Kidney epithelial cell (primary cell): ENCODE results near the gene FSTL4. TPM values are rescaled to one million over a fixed set of nuclear protein-coding genes. Genes with fewer than 3 reads are reported as not detected.

Source experiments
- DNase-seq: peaks from one replicate; pipeline ENCODE4 v3.0.0-alpha.2; 2010; ENCODE audit warnings: low read depth
- H3K27me3 ChIP-seq: 2 replicates; pipeline ENCODE4 v1.6.0; 2011; ENCODE audit warnings: low read length; ENCODE audit not compliant: control insufficient read depth, insufficient read depth
- H3K36me3 ChIP-seq: 2 replicates; pipeline ENCODE4 v1.5.1; 2011; ENCODE audit warnings: low read length; ENCODE audit not compliant: control insufficient read depth, insufficient read depth
- H3K4me3 ChIP-seq: 2 replicates; pipeline ENCODE4 v1.5.1; 2011; ENCODE audit warnings: low read depth, mild to moderate bottlenecking, control low read depth, low read length
- CTCF ChIP-seq: IDR thresholded peaks from 2 replicates; pipeline ENCODE4 v1.5.1; 2011; ENCODE audit warnings: mild to moderate bottlenecking, moderate library complexity, low read length, control low read depth, inconsistent platforms; ENCODE audit not compliant: insufficient read depth, poor library complexity, severe bottlenecking
- total RNA-seq: library from RNA; depleted of rRNA; stranded (reverse); fragments of >200 nt; gene quantifications from 2 replicates; pipeline ENCODE4 v1.2.3, GENCODE V29; 2015

Gene FSTL4
- total RNA-seq, 1 donor from 2014 or later: not detected

- peaks cover 39% of the 10 kb centered on the region for H3K27me3 ChIP-seq
- no peak overlapping the region for H3K4me3 ChIP-seq
- H3K36me3 ChIP-seq: no peaks in the 10 kb centered on the region
- no peak for DNase-seq
- no peak for TF ChIP-seq CTCF
Observed at GRCh38 chr5:133607451-133607850, 4.9 kb downstream of the FSTL4 start.

GRCh38 chr5:133606835-133607234 lies 5.5 kb downstream of the FSTL4 start:
- peaks cover 33% of the 10 kb centered on the region for H3K27me3 ChIP-seq
- H3K36me3 ChIP-seq: no peaks in the 10 kb centered on the region
- no peak for TF ChIP-seq CTCF
- DNase-seq: no peak
- no peak overlapping the region for H3K4me3 ChIP-seq

- TF ChIP-seq CTCF: no peak
Observed at GRCh38 chr5:133605323-133605722, 7.0 kb downstream of the FSTL4 start.

GRCh38 chr5:133603711-133604110 lies 8.6 kb downstream of the FSTL4 start:
- no peak for DNase-seq
- Histone ChIP-seq H3K27me3 (peaks cover 9% of the 10 kb centered on the region), H3K4me3 (no peak overlapping the region), H3K36me3 (no peaks in the 10 kb centered on the region)
- TF ChIP-seq CTCF: no peak

More at GRCh38 chr5:133605323-133605722, 7.0 kb downstream of the FSTL4 start:
- peaks cover 19% of the 10 kb centered on the region for H3K27me3 ChIP-seq
- H3K4me3 ChIP-seq: no peak overlapping the region
- H3K36me3 ChIP-seq: no peaks in the 10 kb centered on the region
- no peak for DNase-seq

GRCh38 chr5:133602835-133603380 lies 9.4 kb downstream of the FSTL4 start:
- Histone ChIP-seq H3K4me3 (no peak overlapping the region), H3K36me3 (no peaks in the 10 kb centered on the region), H3K27me3 (peaks cover 7% of the 10 kb centered on the region)
- no peak for DNase-seq
- TF ChIP-seq CTCF: no peak

GRCh38 chr5:133599600-133599999 lies 12.7 kb downstream of the FSTL4 start:
- no peak for DNase-seq
- H3K4me3 ChIP-seq: no peak overlapping the region
- TF ChIP-seq CTCF: no peak
- no peaks in the 10 kb centered on the region for H3K36me3 ChIP-seq
- peaks cover 2% of the 10 kb centered on the region for H3K27me3 ChIP-seq
